Mesodermal cell (in vitro differentiated cells): ENCODE data around the gene ARHGEF6.

ENCODE experiments used
- H3K27ac ChIP-seq: 2 replicates; pipeline ENCODE4 v1.7.0; 2013; ENCODE audit warnings: mild to moderate bottlenecking, low read depth, low read length, moderate library complexity; ENCODE audit not compliant: severe bottlenecking
- H3K36me3 ChIP-seq: 2 replicates; pipeline ENCODE4 v1.7.1; 2013; ENCODE audit warnings: mild to moderate bottlenecking, low read length, moderate library complexity; ENCODE audit not compliant: control insufficient read depth, insufficient read depth
- H3K4me1 ChIP-seq: one replicate; pipeline ENCODE4 v1.7.1; 2013; ENCODE audit warnings: mild to moderate bottlenecking, low read length; ENCODE audit not compliant: insufficient read depth, control insufficient read depth, poor library complexity, severe bottlenecking
- H3K4me3 ChIP-seq: 2 replicates; pipeline ENCODE4 v1.7.0; 2013; ENCODE audit warnings: low read length, control low read depth, mild to moderate bottlenecking; ENCODE audit not compliant: insufficient read depth, poor library complexity, severe bottlenecking; ENCODE audit errors: extremely low read depth
- H3K9me3 ChIP-seq: 2 replicates; pipeline ENCODE4 v1.7.1; 2013; ENCODE audit warnings: mild to moderate bottlenecking, low read length, moderate library complexity; ENCODE audit not compliant: control insufficient read depth
- WGBS, 2 experiments: methylation state at CpG; one replicate each; pipeline ENCODE4 v1.1.5; 2013; ENCODE audit warnings: missing lambda C conversion rate in 2 of 2; ENCODE audit not compliant: insufficient coverage in 2 of 2; 5-methylcytosine and 5-hydroxymethylcytosine counted together

ARHGEF6 gene

GRCh38 chrX:136646602-136647239, 134.0 kb downstream of the ARHGEF6 start:
- no peaks in the 10 kb centered on the region for H3K36me3 ChIP-seq
- no CpG with 5 or more reads among the region's 5 CpGs for WGBS, 2 experiments

GRCh38 chrX:136643243-136643642, 137.5 kb downstream of the ARHGEF6 start:
- no peaks in the 10 kb centered on the region for H3K36me3 ChIP-seq
- H3K4me1 ChIP-seq, result no peaks in the 10 kb centered on the region
- WGBS, 2 experiments, result no CpG with 5 or more reads among the region's 1 CpG
- H3K4me3 ChIP-seq, result no peak overlapping the region
- no peaks in the 10 kb centered on the region for H3K9me3 ChIP-seq
- no peak overlapping the region for H3K27ac ChIP-seq

More at GRCh38 chrX:136646602-136647239, 134.0 kb downstream of the ARHGEF6 start:
- no peaks in the 10 kb centered on the region for H3K4me1 ChIP-seq
- no peak overlapping the region for H3K27ac ChIP-seq
- H3K9me3 ChIP-seq, result no peaks in the 10 kb centered on the region
- no peak overlapping the region for H3K4me3 ChIP-seq

- Histone ChIP-seq H3K27ac (no peak overlapping the region), H3K36me3 (no peaks in the 10 kb centered on the region), H3K9me3 (no peaks in the 10 kb centered on the region), H3K4me1 (peaks cover 3% of the 10 kb centered on the region), H3K4me3 (no peak overlapping the region)
- WGBS, 2 experiments, result 87 to 100% methylated on average over 4 of the region's 8 CpGs
These were observed 141.1 kb downstream of the ARHGEF6 start for GRCh38 chrX:136639506-136640176.

GRCh38 chrX:136636121-136636520, 144.6 kb downstream of the ARHGEF6 start:
- Histone ChIP-seq H3K27ac (no peak overlapping the region), H3K4me1 (peaks cover 3% of the 10 kb centered on the region)
- no CpG with 5 or more reads among the region's 3 CpGs for WGBS, 2 experiments

GRCh38 chrX:136635235-136635634, 145.5 kb downstream of the ARHGEF6 start:
- 83 to 100% methylated on average over 3 to 4 of the region's 6 CpGs for WGBS, 2 experiments
- Histone ChIP-seq H3K4me1 (peaks cover 3% of the 10 kb centered on the region), H3K9me3 (no peaks in the 10 kb centered on the region), H3K36me3 (no peaks in the 10 kb centered on the region), H3K27ac (no peak overlapping the region), H3K4me3 (no peak overlapping the region)

More at GRCh38 chrX:136636121-136636520, 144.6 kb downstream of the ARHGEF6 start:
- no peaks in the 10 kb centered on the region for H3K9me3 ChIP-seq
- H3K4me3 ChIP-seq, result no peak overlapping the region
- H3K36me3 ChIP-seq, result no peaks in the 10 kb centered on the region

GRCh38 chrX:136630881-136631280, 149.9 kb downstream of the ARHGEF6 start:
- no peaks in the 10 kb centered on the region for H3K9me3 ChIP-seq
- H3K27ac ChIP-seq, result no peak overlapping the region
- H3K4me1 ChIP-seq, result peaks cover 2% of the 10 kb centered on the region
- no peaks in the 10 kb centered on the region for H3K36me3 ChIP-seq
- 100% methylated on average over 1 of the region's 1 CpG; no CpG with 5 or more reads in 1 of the 2 experiments for WGBS, 2 experiments
- no peak overlapping the region for H3K4me3 ChIP-seq

GRCh38 chrX:136629084-136629750, 151.5 kb downstream of the ARHGEF6 start:
- WGBS, 2 experiments, result 83 to 100% methylated on average over 1 of the region's 6 CpGs
- Histone ChIP-seq H3K27ac (no peak overlapping the region), H3K36me3 (no peaks in the 10 kb centered on the region), H3K4me3 (no peak overlapping the region), H3K4me1 (no peaks in the 10 kb centered on the region), H3K9me3 (no peaks in the 10 kb centered on the region)

- Histone ChIP-seq H3K36me3 (no peaks in the 10 kb centered on the region), H3K4me3 (no peak overlapping the region), H3K4me1 (no peaks in the 10 kb centered on the region), H3K27ac (no peak overlapping the region), H3K9me3 (no peaks in the 10 kb centered on the region)
- WGBS, 2 experiments, result 92% methylated on average over 2 of the region's 4 CpGs; no CpG with 5 or more reads in 1 of the 2 experiments
These were observed 153.3 kb downstream of the ARHGEF6 start for GRCh38 chrX:136627409-136627808.

GRCh38 chrX:136626891-136627290, 153.8 kb downstream of the ARHGEF6 start:
- Histone ChIP-seq H3K9me3 (no peaks in the 10 kb centered on the region), H3K4me1 (no peaks in the 10 kb centered on the region), H3K27ac (no peak overlapping the region), H3K36me3 (no peaks in the 10 kb centered on the region), H3K4me3 (no peak overlapping the region)
- WGBS, 2 experiments, result no CpG with 5 or more reads among the region's 1 CpG

GRCh38 chrX:136626237-136626636, 154.5 kb downstream of the ARHGEF6 start:
- Histone ChIP-seq H3K27ac (no peak overlapping the region), H3K36me3 (no peaks in the 10 kb centered on the region), H3K4me3 (no peak overlapping the region), H3K4me1 (no peaks in the 10 kb centered on the region), H3K9me3 (no peaks in the 10 kb centered on the region)
- 100% methylated on average over 1 of the region's 2 CpGs; no CpG with 5 or more reads in 1 of the 2 experiments for WGBS, 2 experiments
